CD4-positive, alpha-beta T cell treated with Interleukin-17A for 1 hour (primary cell): ENCODE results near the gene CRTC3.
A peak's percentile ranks its signal among the peaks of the same experiment; 100 is the strongest.
"Not testable (repeated sequence)": the region's sequence is repeated elsewhere in the genome, so short reads cannot be mapped to it uniquely, and the experiment has no call there.

Experiments
- DNase-seq: peaks from one replicate; pipeline ENCODE4 v3.0.0-alpha.2; 2020

Gene CRTC3

GRCh38 chr15:90657520-90658172 is 127.9 kb downstream of the CRTC3 start:
- peak; percentile 71 for DNase-seq

GRCh38 chr15:90659481-90659880 is 129.8 kb downstream of the CRTC3 start:
- no peak for DNase-seq

GRCh38 chr15:90660195-90660998 is 130.7 kb downstream of the CRTC3 start:
- DNase-seq = peak; percentile 62

- DNase-seq = not testable (repeated sequence)
Measured at GRCh38 chr15:90660999-90661330, 131.2 kb downstream of the CRTC3 start.

GRCh38 chr15:90664081-90664461 is 134.3 kb downstream of the CRTC3 start:
- DNase-seq = not testable (repeated sequence)

- DNase-seq = no peak
Measured at GRCh38 chr15:90664650-90665287, 135.0 kb downstream of the CRTC3 start.

GRCh38 chr15:90665288-90666134 is 135.8 kb downstream of the CRTC3 start:
- peak; percentile 26 for DNase-seq

GRCh38 chr15:90666135-90666909 is 136.6 kb downstream of the CRTC3 start:
- DNase-seq = no peak

GRCh38 chr15:90667073-90667754 is 137.5 kb downstream of the CRTC3 start:
- DNase-seq = no peak

- not testable (repeated sequence) for DNase-seq
Measured at GRCh38 chr15:90667755-90668345, 138.1 kb downstream of the CRTC3 start.

- DNase-seq = not testable (repeated sequence)
Measured at GRCh38 chr15:90670631-90671030, 140.9 kb downstream of the CRTC3 start.

GRCh38 chr15:90671216-90671615 is 141.5 kb downstream of the CRTC3 start:
- DNase-seq = no peak

- DNase-seq = not testable (repeated sequence)
Measured at GRCh38 chr15:90673357-90673756, 143.6 kb downstream of the CRTC3 start.

GRCh38 chr15:90674476-90674875 is 144.8 kb downstream of the CRTC3 start:
- DNase-seq = no peak

- DNase-seq = no peak
Measured at GRCh38 chr15:90675464-90675863, 145.7 kb downstream of the CRTC3 start.

- peak; percentile 46 for DNase-seq
Measured at GRCh38 chr15:90677807-90678790, 148.4 kb downstream of the CRTC3 start.

GRCh38 chr15:90679959-90680358 is 150.2 kb downstream of the CRTC3 start:
- DNase-seq = no peak

GRCh38 chr15:90680371-90680935 is 150.7 kb downstream of the CRTC3 start:
- no peak for DNase-seq

GRCh38 chr15:90681056-90681455 is 151.3 kb downstream of the CRTC3 start:
- no peak for DNase-seq

- no peak for DNase-seq
Measured at GRCh38 chr15:90681480-90681879, 151.8 kb downstream of the CRTC3 start.
